ENCODE results near the gene ADGRA3.
A peak's percentile ranks its signal among the peaks of the same experiment; 100 is the strongest.

The ADGRA3 gene, protein sequence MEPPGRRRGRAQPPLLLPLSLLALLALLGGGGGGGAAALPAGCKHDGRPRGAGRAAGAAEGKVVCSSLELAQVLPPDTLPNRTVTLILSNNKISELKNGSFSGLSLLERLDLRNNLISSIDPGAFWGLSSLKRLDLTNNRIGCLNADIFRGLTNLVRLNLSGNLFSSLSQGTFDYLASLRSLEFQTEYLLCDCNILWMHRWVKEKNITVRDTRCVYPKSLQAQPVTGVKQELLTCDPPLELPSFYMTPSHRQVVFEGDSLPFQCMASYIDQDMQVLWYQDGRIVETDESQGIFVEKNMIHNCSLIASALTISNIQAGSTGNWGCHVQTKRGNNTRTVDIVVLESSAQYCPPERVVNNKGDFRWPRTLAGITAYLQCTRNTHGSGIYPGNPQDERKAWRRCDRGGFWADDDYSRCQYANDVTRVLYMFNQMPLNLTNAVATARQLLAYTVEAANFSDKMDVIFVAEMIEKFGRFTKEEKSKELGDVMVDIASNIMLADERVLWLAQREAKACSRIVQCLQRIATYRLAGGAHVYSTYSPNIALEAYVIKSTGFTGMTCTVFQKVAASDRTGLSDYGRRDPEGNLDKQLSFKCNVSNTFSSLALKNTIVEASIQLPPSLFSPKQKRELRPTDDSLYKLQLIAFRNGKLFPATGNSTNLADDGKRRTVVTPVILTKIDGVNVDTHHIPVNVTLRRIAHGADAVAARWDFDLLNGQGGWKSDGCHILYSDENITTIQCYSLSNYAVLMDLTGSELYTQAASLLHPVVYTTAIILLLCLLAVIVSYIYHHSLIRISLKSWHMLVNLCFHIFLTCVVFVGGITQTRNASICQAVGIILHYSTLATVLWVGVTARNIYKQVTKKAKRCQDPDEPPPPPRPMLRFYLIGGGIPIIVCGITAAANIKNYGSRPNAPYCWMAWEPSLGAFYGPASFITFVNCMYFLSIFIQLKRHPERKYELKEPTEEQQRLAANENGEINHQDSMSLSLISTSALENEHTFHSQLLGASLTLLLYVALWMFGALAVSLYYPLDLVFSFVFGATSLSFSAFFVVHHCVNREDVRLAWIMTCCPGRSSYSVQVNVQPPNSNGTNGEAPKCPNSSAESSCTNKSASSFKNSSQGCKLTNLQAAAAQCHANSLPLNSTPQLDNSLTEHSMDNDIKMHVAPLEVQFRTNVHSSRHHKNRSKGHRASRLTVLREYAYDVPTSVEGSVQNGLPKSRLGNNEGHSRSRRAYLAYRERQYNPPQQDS (N-terminal part only)

GRCh38 chr4:22515888-22516541, at the start of gene ADGRA3:
Gene ADGRA3 (minus strand): TSS chr4:22516066. CDS start chr4:22515784, 282 bp downstream.
- TF ChIP-seq USF1 (IDR thresholded peaks at IDR 0.05) (no peak), NFIC (IDR thresholded peaks at IDR 0.05) (no peak), CEBPB (IDR thresholded peaks at IDR 0.05) (no peak), ZBTB7A (IDR thresholded peaks at IDR 0.05; ENCODE audit: low read depth) (no peak), MAX (IDR thresholded peaks at IDR 0.05) (peak; percentile 55), TAF1 (IDR thresholded peaks at IDR 0.05; ENCODE audit: low read depth) (peak; percentile 38; the same call in 1 of the 2 replicates), EGR1 (IDR thresholded peaks at IDR 0.05) (no peak), YY1 (IDR thresholded peaks at IDR 0.05; ENCODE audit: low read depth) (peak; percentile 4; the same call in 1 of the 2 replicates), CREB1 (IDR thresholded peaks at IDR 0.05; ENCODE audit: low read depth) (no peak), TEAD4 (IDR thresholded peaks at IDR 0.05) (no peak), RAD21 (IDR thresholded peaks at IDR 0.05; ENCODE audit: low read depth) (no peak), EP300 (IDR thresholded peaks at IDR 0.05; ENCODE audit: borderline replicate concordance) (0 out of 2 replicates have a peak, but pooled peaks have one; percentile 22), TCF12 (IDR thresholded peaks at IDR 0.05; ENCODE audit: low read depth) (0 out of 2 replicates have a peak, but pooled peaks have one; percentile 25), FOXM1 (IDR thresholded peaks at IDR 0.05; ENCODE audit: borderline replicate concordance, low read depth) (no peak), REST (IDR thresholded peaks at IDR 0.05; ENCODE audit: low read depth) (no peak)

- no peak for TF ChIP-seq YY1 (IDR thresholded peaks at IDR 0.05; ENCODE audit: low read depth)
- TF ChIP-seq USF1 (IDR thresholded peaks at IDR 0.05) = no peak
- TF ChIP-seq ZBTB7A (IDR thresholded peaks at IDR 0.05; ENCODE audit: low read depth) = no peak
- no peak for TF ChIP-seq NFIC (IDR thresholded peaks at IDR 0.05)
- TF ChIP-seq TCF12 (IDR thresholded peaks at IDR 0.05; ENCODE audit: low read depth) = no peak
- no peak for TF ChIP-seq EP300 (IDR thresholded peaks at IDR 0.05; ENCODE audit: borderline replicate concordance)
- TF ChIP-seq EGR1 (IDR thresholded peaks at IDR 0.05) = no peak
- no peak for TF ChIP-seq FOXM1 (IDR thresholded peaks at IDR 0.05; ENCODE audit: borderline replicate concordance, low read depth)
- TF ChIP-seq CEBPB (IDR thresholded peaks at IDR 0.05) = no peak
- TF ChIP-seq REST (IDR thresholded peaks at IDR 0.05; ENCODE audit: low read depth) = no peak
- TF ChIP-seq MAX (IDR thresholded peaks at IDR 0.05) = no peak
- TF ChIP-seq CREB1 (IDR thresholded peaks at IDR 0.05; ENCODE audit: low read depth) = no peak
- TF ChIP-seq RAD21 (IDR thresholded peaks at IDR 0.05; ENCODE audit: low read depth) = no peak
- TF ChIP-seq TAF1 (IDR thresholded peaks at IDR 0.05; ENCODE audit: low read depth) = no peak
- no peak for TF ChIP-seq TEAD4 (IDR thresholded peaks at IDR 0.05)
Measured at GRCh38 chr4:22556495-22556894, 40.6 kb upstream of the ADGRA3 start.

- no peak for TF ChIP-seq REST (IDR thresholded peaks at IDR 0.05; ENCODE audit: low read depth)
- no peak for TF ChIP-seq YY1 (IDR thresholded peaks at IDR 0.05; ENCODE audit: low read depth)
- no peak for TF ChIP-seq EGR1 (IDR thresholded peaks at IDR 0.05)
- TF ChIP-seq TEAD4 (IDR thresholded peaks at IDR 0.05) = no peak
- no peak for TF ChIP-seq NFIC (IDR thresholded peaks at IDR 0.05)
- no peak for TF ChIP-seq FOXM1 (IDR thresholded peaks at IDR 0.05; ENCODE audit: borderline replicate concordance, low read depth)
- no peak for TF ChIP-seq EP300 (IDR thresholded peaks at IDR 0.05; ENCODE audit: borderline replicate concordance)
- no peak for TF ChIP-seq USF1 (IDR thresholded peaks at IDR 0.05)
- TF ChIP-seq RAD21 (IDR thresholded peaks at IDR 0.05; ENCODE audit: low read depth) = no peak
- TF ChIP-seq TAF1 (IDR thresholded peaks at IDR 0.05; ENCODE audit: low read depth) = no peak
- TF ChIP-seq MAX (IDR thresholded peaks at IDR 0.05) = no peak
- TF ChIP-seq CREB1 (IDR thresholded peaks at IDR 0.05; ENCODE audit: low read depth) = no peak
- TF ChIP-seq TCF12 (IDR thresholded peaks at IDR 0.05; ENCODE audit: low read depth) = no peak
Measured at GRCh38 chr4:22554670-22555069, 38.8 kb upstream of the ADGRA3 start.

All from Ishikawa (cell line).